ENCODE data around the gene HYI.

DNA sequence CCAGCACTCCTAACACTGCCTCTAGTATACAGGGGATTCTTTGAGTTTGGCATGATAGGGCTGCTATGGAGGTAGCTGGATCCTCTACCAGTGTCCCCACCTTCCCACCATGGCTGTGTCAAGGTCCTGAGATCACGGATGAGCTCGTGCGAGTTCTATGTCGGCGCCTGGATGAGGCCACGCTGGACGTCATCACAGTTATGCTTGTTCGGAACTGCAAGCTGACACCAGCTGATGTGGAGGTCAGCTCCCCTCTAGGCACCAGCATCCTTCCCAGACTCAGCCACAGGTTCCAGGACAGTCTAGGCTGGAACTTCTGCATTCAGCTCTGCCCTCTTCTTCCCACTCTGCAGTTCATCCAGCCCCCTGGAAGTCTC, 15.2 kb downstream of the HYI start:
- TF ChIP-seq, protein P1, sequence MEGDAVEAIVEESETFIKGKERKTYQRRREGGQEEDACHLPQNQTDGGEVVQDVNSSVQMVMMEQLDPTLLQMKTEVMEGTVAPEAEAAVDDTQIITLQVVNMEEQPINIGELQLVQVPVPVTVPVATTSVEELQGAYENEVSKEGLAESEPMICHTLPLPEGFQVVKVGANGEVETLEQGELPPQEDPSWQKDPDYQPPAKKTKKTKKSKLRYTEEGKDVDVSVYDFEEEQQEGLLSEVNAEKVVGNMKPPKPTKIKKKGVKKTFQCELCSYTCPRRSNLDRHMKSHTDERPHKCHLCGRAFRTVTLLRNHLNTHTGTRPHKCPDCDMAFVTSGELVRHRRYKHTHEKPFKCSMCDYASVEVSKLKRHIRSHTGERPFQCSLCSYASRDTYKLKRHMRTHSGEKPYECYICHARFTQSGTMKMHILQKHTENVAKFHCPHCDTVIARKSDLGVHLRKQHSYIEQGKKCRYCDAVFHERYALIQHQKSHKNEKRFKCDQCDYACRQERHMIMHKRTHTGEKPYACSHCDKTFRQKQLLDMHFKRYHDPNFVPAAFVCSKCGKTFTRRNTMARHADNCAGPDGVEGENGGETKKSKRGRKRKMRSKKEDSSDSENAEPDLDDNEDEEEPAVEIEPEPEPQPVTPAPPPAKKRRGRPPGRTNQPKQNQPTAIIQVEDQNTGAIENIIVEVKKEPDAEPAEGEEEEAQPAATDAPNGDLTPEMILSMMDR (IDR thresholded peaks at IDR 0.05 in 8 of 11, conservative IDR thresholded peaks at IDR 0.05 in 3 of 11) = no peak
- TF ChIP-seq POLR2A (IDR thresholded peaks at IDR 0.05) (no peak), POLR2AphosphoS5 (IDR thresholded peaks at IDR 0.05) (no peak)

Data from spleen (tissue), 7 donors.